NCI-H2227 (cell line): ENCODE measurements around the gene ATP6V1D.
A peak's percentile ranks its signal among the peaks of the same experiment; 100 is the strongest.
"Not testable (repeated sequence)": the region's sequence is repeated elsewhere in the genome, so short reads cannot be mapped to it uniquely, and the experiment has no call there.

ENCODE experiments used
- DNase-seq: peaks from one replicate; lab custom pipeline; 2025; ENCODE audit not compliant: unreplicated experiment; lab: John Stamatoyannopoulos, UW

The ATP6V1D gene

DNA sequence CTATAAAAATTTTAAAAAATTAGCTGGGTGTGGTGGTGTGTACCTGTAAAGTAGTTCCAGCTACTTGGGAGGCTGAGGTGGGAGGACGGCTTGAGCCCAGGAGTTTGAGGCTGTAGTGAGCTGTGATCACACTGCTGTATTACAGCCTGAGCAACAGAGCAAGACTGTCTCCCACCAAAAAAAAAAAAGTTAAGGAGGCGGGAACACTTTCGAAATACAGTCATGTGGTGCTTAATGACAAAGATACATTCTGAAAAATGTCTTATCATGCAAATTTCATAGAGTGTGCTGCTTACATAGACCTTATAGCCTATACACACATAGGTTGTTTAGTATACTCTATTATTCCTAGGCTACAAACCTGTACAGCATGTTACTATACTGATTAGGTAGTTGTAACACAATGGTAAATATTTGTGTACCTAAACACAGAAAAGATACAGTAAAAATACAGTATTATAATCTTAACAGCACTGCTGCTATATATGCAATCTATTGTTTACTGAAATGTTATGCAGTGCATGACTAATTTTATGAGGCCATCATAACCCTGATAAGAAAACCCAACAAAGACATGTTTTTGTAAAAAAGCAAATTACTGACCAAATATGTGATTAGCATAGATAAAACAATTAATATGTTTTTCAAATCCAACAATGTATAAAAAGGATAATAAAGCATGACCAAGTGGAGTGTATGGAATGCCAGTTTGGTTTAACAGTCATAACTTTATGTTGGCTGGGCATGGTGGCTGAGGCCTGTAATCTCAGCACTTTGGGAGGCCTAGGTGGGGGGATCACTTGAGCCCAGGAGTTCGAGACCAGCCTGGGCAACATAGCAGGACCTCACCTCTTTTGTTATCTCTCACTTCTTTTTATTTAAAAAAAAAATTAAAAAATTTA is 11.9 kb upstream of the ATP6V1D start:
- DNase-seq: no peak

DNA sequence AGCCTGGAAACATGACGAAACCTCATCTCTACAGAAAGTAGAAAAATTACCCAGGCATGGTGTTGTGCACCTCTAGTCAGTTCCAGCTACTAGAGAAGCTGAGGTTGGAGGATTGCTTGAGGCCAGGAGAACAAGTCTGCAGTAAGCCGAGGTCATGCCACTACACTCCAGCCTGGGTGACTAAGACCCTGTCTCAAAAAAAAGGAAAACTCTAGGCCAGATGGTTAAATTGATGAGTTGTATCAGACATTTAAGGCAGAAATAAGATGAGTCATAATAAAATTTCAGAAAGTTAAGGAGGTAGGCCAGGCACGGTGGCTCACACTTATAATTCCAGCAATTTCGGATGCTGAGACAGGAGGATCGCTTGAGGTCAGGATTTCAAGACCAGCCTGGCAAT is 11.2 kb upstream of the ATP6V1D start:
- DNase-seq: no peak

- no peak for DNase-seq
Observed at GRCh38 chr14:67365476-67365875, 5.9 kb upstream of the ATP6V1D start.

GRCh38 chr14:67360470-67361206 is 1.0 kb upstream of the ATP6V1D start:
- no peak for DNase-seq

- DNase-seq: peak; percentile 51
Observed at GRCh38 chr14:67358924-67359774, 455 bp downstream of the ATP6V1D start.

DNA sequence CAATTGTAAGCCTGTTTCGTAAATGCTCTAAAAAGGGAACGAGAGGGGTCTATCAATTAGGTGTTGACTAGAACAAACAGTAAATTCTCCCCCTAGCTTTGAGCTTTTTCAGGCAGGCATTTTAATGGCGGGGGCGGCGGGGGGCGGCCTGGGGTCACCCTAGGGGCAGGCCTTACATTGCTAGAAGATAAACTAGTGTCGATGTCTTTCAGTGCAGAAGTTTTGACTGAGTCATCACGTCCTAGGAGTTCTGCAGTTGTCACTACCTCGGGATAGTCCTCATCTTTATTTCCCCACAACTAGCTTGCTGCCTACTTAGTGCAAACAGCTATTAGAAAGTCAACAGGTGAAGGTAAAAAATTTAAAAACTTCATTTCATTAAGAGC is 1.6 kb downstream of the ATP6V1D start:
- DNase-seq: no peak

GRCh38 chr14:67357186-67357968 is 2.2 kb downstream of the ATP6V1D start:
- DNase-seq: no peak

DNA sequence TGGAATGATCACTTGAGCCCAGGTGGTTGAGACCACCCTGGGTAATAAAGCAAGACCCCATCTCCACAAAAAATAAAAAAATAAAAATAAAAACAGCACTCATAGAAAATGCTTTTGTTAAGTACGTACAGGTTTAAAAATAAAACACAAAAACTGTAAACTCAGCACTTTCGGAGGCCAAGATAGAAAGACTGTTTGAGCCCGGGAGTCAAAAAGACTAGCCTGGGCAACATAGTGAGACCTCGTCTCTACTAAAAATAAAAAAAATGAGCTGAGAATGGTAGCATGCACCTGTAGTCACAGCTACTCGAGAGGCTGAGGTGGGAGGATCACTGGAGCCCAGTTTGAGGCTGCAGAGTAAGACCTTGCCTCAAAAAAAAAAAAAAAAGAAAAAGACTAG is 7.5 kb downstream of the ATP6V1D start:
- no peak for DNase-seq

- DNase-seq: no peak
Observed at GRCh38 chr14:67345583-67345982, 14.0 kb downstream of the ATP6V1D start.

- DNase-seq: no peak
Observed at GRCh38 chr14:67343601-67344230, 15.9 kb downstream of the ATP6V1D start.

GRCh38 chr14:67341231-67341630 is 18.4 kb downstream of the ATP6V1D start:
- not testable (repeated sequence) for DNase-seq

DNA sequence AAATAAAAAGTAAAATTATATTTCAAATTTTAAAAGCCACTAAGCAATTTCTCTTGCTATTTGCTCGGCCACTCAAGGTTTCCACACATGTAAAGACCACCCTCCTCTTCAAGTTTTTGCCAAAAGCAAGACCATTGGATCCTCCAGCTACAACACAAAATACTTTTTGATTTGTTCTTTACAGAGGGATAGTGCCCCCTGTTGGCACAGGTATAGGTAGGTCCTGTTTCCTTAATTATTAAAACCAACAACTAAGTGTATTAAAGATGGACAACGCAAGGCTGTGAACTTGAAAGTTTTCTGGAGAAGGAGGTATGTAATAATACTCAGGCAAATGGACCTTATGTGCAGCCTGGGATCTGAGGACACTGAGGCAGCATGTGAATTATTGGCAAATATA is 23.8 kb downstream of the ATP6V1D start:
- peak; percentile 30 for DNase-seq

- no peak for DNase-seq
Observed at GRCh38 chr14:67332468-67332867, 27.1 kb downstream of the ATP6V1D start.

DNA sequence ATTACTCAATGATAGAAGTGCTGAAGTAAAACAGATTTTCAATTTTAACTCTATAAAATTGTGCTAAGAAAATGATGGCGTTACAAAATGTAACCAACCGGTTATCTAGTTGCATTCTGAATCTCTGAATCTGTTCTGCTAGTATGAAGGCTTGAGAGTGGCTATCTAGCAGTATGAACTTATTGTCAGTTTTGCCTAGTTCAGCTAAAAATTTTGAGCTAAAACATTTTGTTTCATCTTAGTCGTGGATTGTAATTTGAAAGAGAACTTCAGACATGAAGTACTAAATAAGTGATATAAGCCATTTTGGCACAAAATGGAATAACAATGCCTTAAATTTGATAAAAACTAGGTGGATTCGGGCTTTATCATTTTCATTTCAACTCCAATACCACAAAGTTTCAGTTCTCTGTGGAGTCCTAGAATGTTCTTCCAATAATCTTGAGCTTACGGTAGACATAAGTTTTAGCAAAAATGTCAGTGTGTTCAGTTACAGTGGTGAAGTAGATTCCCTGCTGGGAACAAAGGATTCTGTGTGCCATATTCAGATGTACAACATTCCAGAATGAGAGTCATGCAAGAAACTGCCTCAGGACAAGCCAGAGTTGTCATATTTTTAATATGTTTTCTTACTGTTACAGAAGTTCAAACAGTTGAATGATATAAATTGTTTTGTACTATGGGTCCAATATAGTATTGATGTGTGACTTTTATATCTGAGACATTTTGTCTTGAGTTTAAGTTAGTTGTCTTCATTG is 28.1 kb downstream of the ATP6V1D start:
- no peak for DNase-seq

DNA sequence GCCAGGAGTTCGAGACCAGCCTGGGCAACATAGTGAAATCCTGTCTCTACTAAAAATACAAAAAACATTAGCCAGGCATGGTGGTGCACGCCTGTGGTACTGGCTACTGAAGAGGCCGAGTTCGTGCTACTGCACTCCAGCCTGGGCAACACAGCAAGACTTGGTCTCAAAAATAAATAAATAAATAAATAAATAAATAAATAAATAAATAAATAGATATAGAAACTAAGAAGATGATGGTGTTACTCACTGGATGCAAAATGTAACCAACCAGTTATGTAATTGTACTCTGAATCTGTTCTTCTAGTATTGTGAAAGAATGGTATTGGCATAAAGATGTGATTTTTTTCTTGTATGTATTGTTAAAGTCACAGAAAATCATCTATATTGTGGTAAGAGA is 29.9 kb downstream of the ATP6V1D start:
- not testable (repeated sequence) for DNase-seq

DNA sequence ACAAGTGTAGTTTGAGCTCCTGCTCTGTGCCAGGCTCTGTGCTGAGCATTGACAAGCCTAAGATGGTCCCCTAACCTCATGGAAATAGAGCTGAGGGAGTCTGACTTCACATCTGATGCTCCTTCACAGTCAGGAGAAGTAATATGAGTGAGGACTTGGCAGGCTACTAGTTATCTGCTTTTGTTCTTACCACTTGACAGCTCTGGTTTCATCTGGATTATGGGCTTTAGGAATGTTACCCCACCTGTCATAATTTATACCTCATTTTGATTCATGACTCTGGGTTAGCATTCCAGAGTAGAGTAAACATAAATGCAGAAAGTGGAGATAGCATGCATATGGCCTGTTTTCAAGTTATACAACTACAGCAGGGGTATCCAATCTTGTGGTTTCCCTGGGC is 40.5 kb downstream of the ATP6V1D start:
- no peak for DNase-seq

DNA sequence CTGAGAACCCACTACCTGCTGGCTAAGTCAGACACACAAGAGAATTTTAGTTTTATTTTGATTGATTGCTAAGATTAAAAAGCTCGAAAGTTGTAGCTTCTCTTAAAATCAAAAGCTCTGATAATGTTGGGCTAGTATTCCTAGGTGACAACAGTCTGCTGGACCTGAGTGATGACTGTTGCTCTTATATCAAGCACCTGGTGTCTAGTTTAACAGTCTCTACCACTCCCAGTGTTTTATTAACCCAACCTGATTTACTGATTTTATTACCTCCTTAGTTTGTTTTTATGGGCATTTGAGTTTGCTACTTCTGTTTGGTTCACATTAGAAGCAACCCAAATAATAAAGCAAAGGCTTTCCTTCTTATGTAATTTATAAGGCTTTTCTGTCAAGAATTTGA is 41.8 kb downstream of the ATP6V1D start:
- no peak for DNase-seq

- no peak for DNase-seq
Observed at GRCh38 chr14:67313153-67313552, 46.5 kb downstream of the ATP6V1D start.

DNA sequence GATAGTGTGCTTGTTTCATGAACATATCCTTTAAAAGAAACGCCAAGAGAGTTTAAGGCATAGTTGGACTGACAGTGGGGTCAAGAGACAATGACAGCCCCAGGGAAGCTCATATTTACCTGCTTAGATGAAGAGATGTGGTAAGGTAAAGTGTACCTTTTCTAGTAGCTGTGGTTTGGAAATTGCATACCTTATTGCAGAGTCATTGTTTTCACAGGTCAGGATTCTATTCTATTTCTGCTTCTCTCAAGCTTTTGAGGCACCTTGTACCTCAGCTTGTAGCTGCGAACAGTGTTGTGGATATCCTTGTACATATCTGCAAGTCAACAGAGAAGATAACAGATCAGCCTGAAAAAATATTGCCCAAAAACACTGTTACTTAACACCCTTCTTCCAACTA is 47.7 kb downstream of the ATP6V1D start:
- no peak for DNase-seq
